H9 (cell line): ENCODE results near the gene ANTXR2. TPM values are rescaled to one million over a fixed set of nuclear protein-coding genes. Genes with fewer than 3 reads are reported as not detected.

Source experiments
- DNase-seq: peaks from one replicate; pipeline ENCODE4 v3.0.0-alpha.2; 2017
- H2AFZ ChIP-seq: one replicate; pipeline ENCODE4 v1.6.1; 2013; ENCODE audit warnings: mild to moderate bottlenecking, low read length, control low read depth, moderate library complexity
- H2AK5ac ChIP-seq: 2 replicates; pipeline ENCODE4 v1.6.1; 2013; ENCODE audit warnings: low read length, control low read depth, mixed read lengths; ENCODE audit not compliant: insufficient read length
- H2BK120ac ChIP-seq: one replicate; pipeline ENCODE4 v1.6.1; 2013; ENCODE audit warnings: low read depth, mild to moderate bottlenecking, low read length, control low read depth, inconsistent platforms; ENCODE audit not compliant: poor library complexity, severe bottlenecking
- H2BK12ac ChIP-seq: 2 replicates; pipeline ENCODE4 v1.6.1; 2013; ENCODE audit warnings: low read length, control low read depth, mixed read lengths, low read depth; ENCODE audit not compliant: insufficient read length
- H2BK15ac ChIP-seq: 2 replicates; pipeline ENCODE4 v1.6.1; 2013; ENCODE audit warnings: low read depth, low read length, control low read depth
- H2BK20ac ChIP-seq: one replicate; pipeline ENCODE4 v1.6.1; 2013; ENCODE audit warnings: low read depth, mild to moderate bottlenecking, low read length, control low read depth, inconsistent platforms; ENCODE audit not compliant: poor library complexity, severe bottlenecking
- H2BK5ac ChIP-seq: 2 replicates; pipeline ENCODE4 v1.6.1; 2013; ENCODE audit warnings: low read length, control low read depth, mixed read lengths; ENCODE audit not compliant: insufficient read length
- H3K14ac ChIP-seq: 2 replicates; pipeline ENCODE4 v1.6.1; 2013; ENCODE audit warnings: low read length, control low read depth; ENCODE audit not compliant: insufficient read depth
- H3K18ac ChIP-seq: 2 replicates; pipeline ENCODE4 v1.6.1; 2013; ENCODE audit warnings: low read depth, mild to moderate bottlenecking, mixed read lengths, low read length, control low read depth; ENCODE audit not compliant: insufficient read length
- H3K23ac ChIP-seq: 2 replicates; pipeline ENCODE4 v1.6.1; 2013; ENCODE audit warnings: low read length, control low read depth, mixed read lengths, low read depth; ENCODE audit not compliant: insufficient read length
- H3K23me2 ChIP-seq: 2 replicates; pipeline ENCODE4 v1.6.1; 2013; ENCODE audit warnings: low read depth, mild to moderate bottlenecking, mixed read lengths, low read length, control low read depth; ENCODE audit not compliant: insufficient read length, poor library complexity, severe bottlenecking
- H3K27ac ChIP-seq: 2 replicates; pipeline ENCODE4 v1.5.1; 2013; ENCODE audit warnings: low read length, control low read depth, mixed read lengths, low read depth; ENCODE audit not compliant: insufficient read length
- H3K27me3 ChIP-seq: 2 replicates; pipeline ENCODE4 v1.6.1; 2013; ENCODE audit warnings: low read length, control low read depth, inconsistent platforms; ENCODE audit not compliant: insufficient read depth
- H3K4ac ChIP-seq: 2 replicates; pipeline ENCODE4 v1.6.1; 2013; ENCODE audit warnings: low read depth, mild to moderate bottlenecking, control low read depth, inconsistent platforms, low read length, moderate library complexity
- H3K4me1 ChIP-seq: 2 replicates; pipeline ENCODE4 v1.6.1; 2013; ENCODE audit warnings: low read length, control low read depth, inconsistent platforms; ENCODE audit not compliant: insufficient read depth
- H3K4me2 ChIP-seq: 2 replicates; pipeline ENCODE4 v1.6.1; 2013; ENCODE audit warnings: low read length, control low read depth, mixed read lengths; ENCODE audit not compliant: insufficient read length, insufficient read depth
- H3K56ac ChIP-seq: 2 replicates; pipeline ENCODE4 v1.6.1; 2013; ENCODE audit warnings: low read depth, mild to moderate bottlenecking, mixed read lengths, low read length, control low read depth; ENCODE audit not compliant: insufficient read length
- H3K79me1 ChIP-seq: 2 replicates; pipeline ENCODE4 v1.6.1; 2013; ENCODE audit warnings: low read depth, mild to moderate bottlenecking, moderate library complexity, low read length, control low read depth, inconsistent platforms; ENCODE audit not compliant: insufficient read depth, poor library complexity, severe bottlenecking
- H3K79me2 ChIP-seq: 2 replicates; pipeline ENCODE4 v1.6.1; 2013; ENCODE audit warnings: low read length, control low read depth, inconsistent platforms; ENCODE audit not compliant: insufficient read depth
- H3K9ac ChIP-seq: 2 replicates; pipeline ENCODE4 v1.6.1; 2013; ENCODE audit warnings: low read length, control low read depth, mixed read lengths; ENCODE audit not compliant: insufficient read length; ENCODE audit errors: extremely low read depth
- H3K9me3 ChIP-seq: one replicate; pipeline ENCODE4 v1.6.1; 2013; ENCODE audit warnings: low read depth, low read length, inconsistent platforms; ENCODE audit not compliant: control insufficient read depth
- H3T11ph ChIP-seq: one replicate; pipeline ENCODE4 v1.6.1; 2013; ENCODE audit warnings: mild to moderate bottlenecking, low read length, control low read depth, inconsistent platforms
- H4K20me1 ChIP-seq: one replicate; pipeline ENCODE4 v1.6.1; 2013; ENCODE audit not compliant: control insufficient read depth, insufficient read length, insufficient read depth
- H4K5ac ChIP-seq: 2 replicates; pipeline ENCODE4 v1.6.1; 2013; ENCODE audit warnings: low read depth, mild to moderate bottlenecking, mixed read lengths, low read length, control low read depth; ENCODE audit not compliant: insufficient read length
- H4K8ac ChIP-seq: replicated peaks from 2 replicates; pipeline ENCODE4 v1.6.1; 2013; ENCODE audit warnings: low read length, control low read depth, mixed read lengths, low read depth; ENCODE audit not compliant: insufficient read length
- H4K91ac ChIP-seq: 2 replicates; pipeline ENCODE4 v1.6.1; 2013; ENCODE audit warnings: low read depth, mild to moderate bottlenecking, moderate library complexity, mixed read lengths, low read length, control low read depth; ENCODE audit not compliant: insufficient read length
- H3K27ac Mint-ChIP-seq, 3 experiments: 2 replicates in 2 of 3; 3 replicates in 1 of 3; pipeline ENCODE4 v1.8.0; 2020 to 2021; ENCODE audit warnings: mixed read lengths in 3 of 3, mild to moderate bottlenecking in 1 of 3, moderate library complexity in 1 of 3
- H3K27me3 Mint-ChIP-seq: 2 replicates; pipeline ENCODE4 v1.8.0; 2021; ENCODE audit warnings: low read depth, mild to moderate bottlenecking, moderate library complexity, mixed read lengths
- H3K36me3 Mint-ChIP-seq, 3 experiments: 2 replicates in 2 of 3; 3 replicates in 1 of 3; pipeline ENCODE4 v1.8.0; 2020 to 2021; ENCODE audit warnings: low read depth in 3 of 3, mixed read lengths in 3 of 3; ENCODE audit not compliant: insufficient read depth in 1 of 3
- H3K4me1 Mint-ChIP-seq, 2 experiments: 2 replicates each; pipeline ENCODE4 v1.8.0; 2020; ENCODE audit warnings: mixed read lengths in 2 of 2
- H3K4me3 Mint-ChIP-seq, 2 experiments: 2 replicates in 1 of 2; 3 replicates in 1 of 2; pipeline ENCODE4 v1.8.0; 2020 to 2021; ENCODE audit warnings: mild to moderate bottlenecking in 2 of 2, mixed read lengths in 2 of 2, moderate library complexity in 1 of 2
- H3K9me3 Mint-ChIP-seq, 2 experiments: 2 replicates in 1 of 2; 3 replicates in 1 of 2; pipeline ENCODE4 v1.8.0; 2020; ENCODE audit warnings: mild to moderate bottlenecking in 2 of 2, mixed read lengths in 2 of 2, moderate library complexity in 1 of 2
- WGBS: extraction: QIAGEN DNeasy Blood & Tissue Kit; methylation state at CpG from one replicate; pipeline ENCODE4 v1.1.7; 2013; ENCODE audit warnings: missing lambda C conversion rate, low lambda C conversion rate, mixed read lengths; ENCODE audit not compliant: insufficient read length; ENCODE audit errors: extremely low coverage; 5-methylcytosine and 5-hydroxymethylcytosine counted together
- total RNA-seq: library from RNA; stranded (reverse); gene quantifications from 2 replicates; pipeline ENCODE4 v1.2.1, GENCODE V29; 2021
- TF ChIP-seq, protein P1 (sequence below): fragments of 200-600 bp; sonication (generic); conservative IDR thresholded peaks from 3 replicates; pipeline ENCODE4 v1.8.0; 2021; ENCODE audit warnings: antibody characterized with exemption, mild to moderate bottlenecking

ANTXR2 gene
- total RNA-seq, 1 experiment from 2014 or later, result 4.7 TPM

- no peak overlapping the region for H3K18ac ChIP-seq
- H3K27me3 ChIP-seq, result no peaks in the 10 kb centered on the region
- H3K56ac ChIP-seq, result no peak overlapping the region
- no peak overlapping the region for H2AFZ ChIP-seq
- H3K9me3 ChIP-seq, result no peaks in the 10 kb centered on the region
- no peaks in the 10 kb centered on the region for H4K20me1 ChIP-seq
- H3K4me2 ChIP-seq, result no peak overlapping the region
- H3K36me3 Mint-ChIP-seq, result no peaks in the 10 kb centered on the region; a peak in 1 of 7 replicates
- H3K9me3 Mint-ChIP-seq, result peaks cover 3 to 6% of the 10 kb centered on the region in 2 experiments; a peak in 4 of 5 replicates
- H3K4me1 ChIP-seq, result no peaks in the 10 kb centered on the region
- no peaks in the 10 kb centered on the region for H3K79me1 ChIP-seq
- H3K4me1 Mint-ChIP-seq, result no peaks in the 10 kb centered on the region
- no peaks in the 10 kb centered on the region for H3K23me2 ChIP-seq
- no peak overlapping the region for H2BK15ac ChIP-seq
- no peak overlapping the region for H2BK20ac ChIP-seq
- no peak overlapping the region for H2AK5ac ChIP-seq
- TF ChIP-seq, protein P1, sequence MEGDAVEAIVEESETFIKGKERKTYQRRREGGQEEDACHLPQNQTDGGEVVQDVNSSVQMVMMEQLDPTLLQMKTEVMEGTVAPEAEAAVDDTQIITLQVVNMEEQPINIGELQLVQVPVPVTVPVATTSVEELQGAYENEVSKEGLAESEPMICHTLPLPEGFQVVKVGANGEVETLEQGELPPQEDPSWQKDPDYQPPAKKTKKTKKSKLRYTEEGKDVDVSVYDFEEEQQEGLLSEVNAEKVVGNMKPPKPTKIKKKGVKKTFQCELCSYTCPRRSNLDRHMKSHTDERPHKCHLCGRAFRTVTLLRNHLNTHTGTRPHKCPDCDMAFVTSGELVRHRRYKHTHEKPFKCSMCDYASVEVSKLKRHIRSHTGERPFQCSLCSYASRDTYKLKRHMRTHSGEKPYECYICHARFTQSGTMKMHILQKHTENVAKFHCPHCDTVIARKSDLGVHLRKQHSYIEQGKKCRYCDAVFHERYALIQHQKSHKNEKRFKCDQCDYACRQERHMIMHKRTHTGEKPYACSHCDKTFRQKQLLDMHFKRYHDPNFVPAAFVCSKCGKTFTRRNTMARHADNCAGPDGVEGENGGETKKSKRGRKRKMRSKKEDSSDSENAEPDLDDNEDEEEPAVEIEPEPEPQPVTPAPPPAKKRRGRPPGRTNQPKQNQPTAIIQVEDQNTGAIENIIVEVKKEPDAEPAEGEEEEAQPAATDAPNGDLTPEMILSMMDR, result no peak
- H3K14ac ChIP-seq, result no peak overlapping the region
- no peak for DNase-seq
- H3K4ac ChIP-seq, result no peak overlapping the region
- H2BK5ac ChIP-seq, result no peak overlapping the region
- H2BK12ac ChIP-seq, result no peak overlapping the region
- H3K79me2 ChIP-seq, result no peaks in the 10 kb centered on the region
- no peak overlapping the region for H3T11ph ChIP-seq
- no peak overlapping the region for H4K91ac ChIP-seq
- H3K9ac ChIP-seq, result no peak overlapping the region
- H3K27me3 Mint-ChIP-seq, result peaks cover 2% of the 10 kb centered on the region; the same call in 1 of the 2 replicates
- no peak overlapping the region for H4K5ac ChIP-seq
- H3K4me3 Mint-ChIP-seq, result no peak overlapping the region
- no peak overlapping the region for H3K27ac ChIP-seq
- no CpG with 5 or more reads among the region's 3 CpGs for WGBS
- no peak overlapping the region for H2BK120ac ChIP-seq
- H3K23ac ChIP-seq, result no peak overlapping the region
- H3K27ac Mint-ChIP-seq, result no peak overlapping the region
- H4K8ac ChIP-seq, result no peak overlapping the region
Measured at GRCh38 chr4:80112236-80112635, 39.2 kb upstream of the ANTXR2 start.
